ENCODE measurements around the gene HTR4.

HTR4 gene

GRCh38 chr5:148433826-148434225 lies 220.5 kb downstream of the HTR4 start:
- DNase-seq (ENCODE audit: low read depth, low spot score) = no peak
